ENCODE measurements around the gene PNMA1.

- TF ChIP-seq CTCF (IDR thresholded peaks at IDR 0.05), result no peak
- TF ChIP-seq POLR2AphosphoS5 (IDR thresholded peaks at IDR 0.05), result no peak
- no peak for TF ChIP-seq POLR2A (IDR thresholded peaks at IDR 0.05)
- TF ChIP-seq EP300 (IDR thresholded peaks at IDR 0.05), result no peak
These were observed 43.2 kb upstream of the PNMA1 start for GRCh38 chr14:73757381-73757780.
